ENCODE measurements around the gene TMEM89.

DNA sequence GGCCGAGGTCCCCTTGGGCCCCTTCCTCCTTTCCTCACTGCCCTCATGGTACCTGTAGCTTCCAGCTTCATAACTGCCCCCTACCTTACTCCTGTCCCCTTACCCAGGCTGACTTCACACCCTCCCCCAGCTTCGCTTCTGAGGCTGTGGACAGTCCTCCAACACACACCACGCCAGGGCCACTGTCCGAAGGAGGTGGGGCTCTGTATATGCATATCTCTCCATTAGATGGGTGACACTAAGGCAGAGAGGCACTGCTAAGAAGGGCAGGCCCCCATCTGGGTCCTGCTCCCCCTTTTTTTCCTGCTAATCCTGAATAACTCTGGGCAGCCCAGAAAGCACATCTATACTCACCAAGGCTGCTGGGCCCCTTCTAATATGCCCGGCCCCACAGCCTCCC is 25.4 kb downstream of the TMEM89 start:
- no peak for TF ChIP-seq POLR2A (IDR thresholded peaks at IDR 0.05)
- TF ChIP-seq, protein P1, sequence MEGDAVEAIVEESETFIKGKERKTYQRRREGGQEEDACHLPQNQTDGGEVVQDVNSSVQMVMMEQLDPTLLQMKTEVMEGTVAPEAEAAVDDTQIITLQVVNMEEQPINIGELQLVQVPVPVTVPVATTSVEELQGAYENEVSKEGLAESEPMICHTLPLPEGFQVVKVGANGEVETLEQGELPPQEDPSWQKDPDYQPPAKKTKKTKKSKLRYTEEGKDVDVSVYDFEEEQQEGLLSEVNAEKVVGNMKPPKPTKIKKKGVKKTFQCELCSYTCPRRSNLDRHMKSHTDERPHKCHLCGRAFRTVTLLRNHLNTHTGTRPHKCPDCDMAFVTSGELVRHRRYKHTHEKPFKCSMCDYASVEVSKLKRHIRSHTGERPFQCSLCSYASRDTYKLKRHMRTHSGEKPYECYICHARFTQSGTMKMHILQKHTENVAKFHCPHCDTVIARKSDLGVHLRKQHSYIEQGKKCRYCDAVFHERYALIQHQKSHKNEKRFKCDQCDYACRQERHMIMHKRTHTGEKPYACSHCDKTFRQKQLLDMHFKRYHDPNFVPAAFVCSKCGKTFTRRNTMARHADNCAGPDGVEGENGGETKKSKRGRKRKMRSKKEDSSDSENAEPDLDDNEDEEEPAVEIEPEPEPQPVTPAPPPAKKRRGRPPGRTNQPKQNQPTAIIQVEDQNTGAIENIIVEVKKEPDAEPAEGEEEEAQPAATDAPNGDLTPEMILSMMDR (IDR thresholded peaks at IDR 0.05), result no peak
